GM20431 (cell line): ENCODE results near the gene TMPRSS3.

ENCODE experiments used
- in situ Hi-C: fragments of 300-500 bp; cut with MseI, MboI; formaldehyde crosslinking; loops from one replicate; pipeline ENCODE4 v1.15.0; 2020; ENCODE audit warnings: low sequenced_read_pairs; ENCODE audit not compliant: unreplicated experiment

TMPRSS3 gene

GRCh38 chr21:42392731-42393442 lies 3.0 kb downstream of the TMPRSS3 start:
- in situ Hi-C loops, result no loop called here

- in situ Hi-C loops, result no loop called here
These were observed 4.6 kb downstream of the TMPRSS3 start for GRCh38 chr21:42391297-42391696.

- in situ Hi-C loops, result no loop called here
These were observed 5.2 kb downstream of the TMPRSS3 start for GRCh38 chr21:42390696-42391095.

DNA sequence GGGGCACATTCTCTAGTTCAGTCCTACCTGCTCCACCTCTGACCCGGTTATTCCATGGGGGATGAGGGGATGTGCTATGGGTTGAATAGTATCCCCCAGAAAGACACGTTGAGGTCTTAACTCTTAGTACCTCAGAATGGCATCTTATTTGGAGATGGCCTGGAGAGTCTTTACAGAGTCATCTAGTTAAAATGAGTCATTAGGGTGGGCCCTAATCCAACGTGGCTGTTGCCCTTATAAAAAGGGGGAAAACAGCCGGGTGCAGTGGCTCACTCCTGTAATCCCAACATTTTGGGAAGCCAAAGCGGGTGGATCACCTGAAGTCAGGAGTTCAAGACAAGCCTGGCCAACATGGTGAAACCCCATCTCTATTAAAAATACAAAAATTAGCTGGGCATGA lies 5.7 kb downstream of the TMPRSS3 start:
- in situ Hi-C loops, result no loop called here

- in situ Hi-C loops, result no loop called here
These were observed 6.4 kb downstream of the TMPRSS3 start for GRCh38 chr21:42389449-42389835.

GRCh38 chr21:42388740-42389448 lies 7.0 kb downstream of the TMPRSS3 start:
- in situ Hi-C loops, result no loop called here

DNA sequence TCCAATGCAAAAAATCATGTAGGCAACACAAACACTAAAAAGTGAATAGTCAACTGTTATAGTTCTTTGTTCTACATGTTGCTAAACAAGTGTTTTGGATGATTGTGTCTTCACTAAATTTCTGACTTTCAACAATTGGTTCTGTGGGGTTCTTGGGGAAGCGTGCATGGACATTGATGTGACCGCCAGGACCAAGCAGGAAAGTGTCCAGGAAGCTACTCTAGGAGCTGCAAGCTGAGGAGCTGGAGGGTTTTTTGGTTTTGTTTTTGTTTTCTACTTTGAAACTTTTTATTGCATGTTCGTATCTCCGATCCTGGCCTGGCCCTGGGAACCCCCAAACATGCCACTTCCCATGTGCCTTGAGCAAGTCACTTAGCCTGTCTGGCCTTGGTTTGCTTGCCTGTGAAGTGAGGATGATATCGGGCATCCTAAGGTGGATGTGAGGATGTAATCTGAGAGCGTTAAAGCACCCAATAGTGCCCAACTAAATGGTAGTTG lies 8.0 kb downstream of the TMPRSS3 start:
- in situ Hi-C loops, result no loop called here

GRCh38 chr21:42387164-42387563 lies 8.7 kb downstream of the TMPRSS3 start:
- in situ Hi-C loops, result no loop called here

- in situ Hi-C loops, result no loop called here
These were observed 9.7 kb downstream of the TMPRSS3 start for GRCh38 chr21:42386034-42386591.

GRCh38 chr21:42385619-42386018 lies 10.2 kb downstream of the TMPRSS3 start:
- in situ Hi-C loops, result no loop called here

GRCh38 chr21:42384989-42385388 lies 10.9 kb downstream of the TMPRSS3 start:
- in situ Hi-C loops, result no loop called here

- in situ Hi-C loops, result no loop called here
These were observed 11.5 kb downstream of the TMPRSS3 start for GRCh38 chr21:42384156-42384945.

- in situ Hi-C loops, result no loop called here
These were observed 12.5 kb downstream of the TMPRSS3 start for GRCh38 chr21:42383331-42383730.

DNA sequence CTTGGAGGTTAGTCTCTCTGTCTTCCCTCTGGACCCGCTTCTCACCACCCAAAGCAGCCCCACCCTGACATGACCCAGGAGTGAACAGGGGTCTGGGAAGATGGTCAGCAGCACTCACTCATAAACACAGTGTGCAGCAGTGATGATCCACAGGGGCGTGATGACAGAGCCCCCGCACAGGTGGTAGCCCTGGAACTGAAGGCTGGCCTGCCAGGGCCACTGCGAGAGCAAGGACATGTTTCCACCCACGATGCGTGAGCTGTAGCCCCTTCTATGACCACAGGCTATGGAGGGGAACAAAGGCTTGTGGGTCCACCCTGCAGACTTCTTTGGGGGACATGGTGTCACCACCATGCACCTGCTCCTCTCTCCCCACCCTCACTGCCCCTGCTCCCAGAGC lies 12.9 kb downstream of the TMPRSS3 start:
- in situ Hi-C loops, result no loop called here

DNA sequence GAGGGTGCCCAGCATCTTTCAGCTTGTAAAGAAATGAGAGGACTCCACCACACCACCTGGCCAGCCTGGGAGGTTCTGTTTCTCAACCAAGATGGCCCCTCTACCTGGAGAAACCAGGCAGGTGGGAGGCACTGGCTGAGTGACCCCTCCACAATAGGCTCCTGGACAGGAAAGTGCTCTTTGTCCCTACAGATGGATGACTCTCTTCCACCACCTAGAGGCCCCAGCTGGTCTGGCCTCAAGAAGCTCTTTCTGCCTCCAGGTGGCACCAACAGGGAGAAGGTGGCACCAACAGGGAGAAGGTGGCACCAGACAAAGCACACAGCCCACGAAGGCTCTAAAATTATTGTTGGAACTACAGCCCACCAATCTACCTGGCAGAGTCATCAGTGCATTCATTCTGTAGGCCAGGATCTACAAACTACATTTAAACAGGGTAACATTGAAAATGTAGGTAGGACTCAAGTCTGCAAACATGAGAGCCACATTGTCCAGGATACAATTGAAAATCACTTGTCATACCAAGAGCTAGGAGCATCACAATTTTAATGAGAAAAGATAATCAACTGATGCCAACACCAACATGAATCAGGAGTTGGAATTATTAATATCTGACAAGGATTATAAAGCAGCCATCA lies 14.4 kb downstream of the TMPRSS3 start:
- in situ Hi-C loops, result no loop called here

- in situ Hi-C loops, result no loop called here
These were observed 16.2 kb downstream of the TMPRSS3 start for GRCh38 chr21:42379426-42380215.

DNA sequence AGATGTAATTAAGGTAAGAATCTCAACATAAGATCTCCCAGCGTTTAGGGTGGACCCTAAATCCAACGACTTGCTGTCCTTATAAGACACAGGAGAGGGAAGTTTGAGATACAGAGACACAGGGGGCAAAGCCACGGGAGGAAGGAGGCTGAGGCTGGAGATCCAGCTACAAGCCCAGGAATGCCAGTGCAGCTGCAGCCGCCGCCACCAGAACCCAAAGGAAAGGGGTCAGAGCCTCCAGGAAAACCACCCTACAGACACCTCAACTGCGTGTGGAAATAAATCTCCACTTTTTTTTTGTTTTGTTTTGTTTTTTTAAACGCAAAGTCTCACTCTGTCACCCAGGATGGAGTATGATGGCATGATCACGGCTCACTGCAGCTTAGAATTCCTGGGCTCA lies 17.4 kb downstream of the TMPRSS3 start:
- in situ Hi-C loops, result no loop called here

DNA sequence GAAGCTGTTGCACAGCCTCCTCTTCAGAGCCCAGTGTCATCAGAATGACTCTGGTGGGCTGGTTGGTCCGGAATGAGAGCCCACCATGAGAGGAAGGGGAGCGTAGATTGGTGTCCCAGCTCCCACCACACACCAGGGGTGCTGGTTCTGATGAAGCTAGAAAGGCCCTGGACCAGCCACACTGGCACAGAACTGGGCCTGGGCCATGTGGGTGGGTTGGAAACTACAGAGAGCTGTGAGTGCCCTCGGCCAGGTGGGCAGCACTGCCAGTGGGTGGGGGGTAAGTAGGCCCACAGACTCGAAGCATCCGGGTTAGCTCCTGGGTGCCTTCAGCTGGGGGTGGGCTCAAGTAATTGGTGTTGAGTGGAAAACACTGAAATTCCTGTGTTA lies 17.9 kb downstream of the TMPRSS3 start:
- in situ Hi-C loops, result no loop called here

DNA sequence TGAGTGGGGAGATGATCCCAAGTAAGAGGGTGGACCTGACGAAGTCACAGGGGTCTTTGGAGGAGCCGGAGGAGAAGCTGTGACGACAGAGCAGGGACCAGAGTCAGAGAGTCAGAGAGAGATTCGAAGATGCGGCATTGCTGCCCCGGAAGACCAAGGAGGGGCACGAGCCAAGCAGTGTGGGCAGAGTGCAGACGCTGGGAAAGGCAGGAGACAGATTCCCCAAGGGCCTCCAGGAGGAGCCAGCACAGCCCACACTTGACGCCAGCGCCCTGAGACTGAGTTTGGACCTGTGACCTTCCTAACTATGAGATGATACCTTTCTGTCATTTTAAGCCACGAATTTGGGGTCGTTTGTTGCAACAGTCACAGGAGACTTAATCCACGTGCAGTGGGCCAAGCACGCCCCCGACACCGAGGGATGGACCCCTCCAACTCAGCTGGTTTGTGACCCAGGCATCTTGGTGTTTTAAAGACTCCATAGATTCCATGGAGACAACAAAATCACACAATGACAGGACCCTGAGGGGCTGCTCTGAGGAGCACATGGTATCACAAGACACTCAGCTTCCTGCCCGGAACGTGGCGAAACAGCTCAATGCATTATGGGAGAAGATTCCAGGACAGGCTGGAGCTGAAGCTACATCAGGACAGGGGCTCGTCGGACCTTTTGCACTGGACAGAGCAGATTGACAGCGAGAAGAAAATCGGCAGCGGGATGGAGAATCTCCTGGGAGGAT lies 18.5 kb downstream of the TMPRSS3 start:
- in situ Hi-C loops, result no loop called here
